RWPE1 (cell line): ENCODE data around the gene CA10.

Source experiments
- CTCF ChIA-PET: fragments of 350-600 bp; sonication (Branson Sonifier 250); formaldehyde crosslinking; extraction: SDS; loops from one replicate; lab custom pipeline; 2021; lab: Yijun Ruan, JAX
- POLR2A ChIA-PET: fragments of 400-600 bp; formaldehyde crosslinking; extraction: SDS; loops from one replicate; lab custom pipeline; 2020; ENCODE audit warnings: antibody characterized with exemption; ENCODE audit not compliant: low non-redundant PET; lab: Yijun Ruan, JAX
- DNase-seq: peaks from one replicate; pipeline ENCODE4 v3.0.0; 2012; ENCODE audit warnings: low spot score
- H3K27ac ChIP-seq: fragments of 450-650 bp; 2 replicates; pipeline ENCODE4 v1.5.1; 2017
- CTCF ChIP-seq: fragments of 450-650 bp; conservative IDR thresholded peaks from 2 replicates; pipeline ENCODE4 v1.5.1; 2017; ENCODE audit warnings: low read depth, mild to moderate bottlenecking

The CA10 gene

GRCh38 chr17:51891936-51892335 is 266.6 kb downstream of the CA10 start:
- ChIA-PET POLR2A (no interaction called here), CTCF (no interaction called here)

GRCh38 chr17:51890710-51891109 is 267.8 kb downstream of the CA10 start:
- no peak overlapping the region for H3K27ac ChIP-seq
- ChIA-PET CTCF (no interaction called here), POLR2A (no interaction called here)
- DNase-seq = no peak
- TF ChIP-seq CTCF = no peak

More at GRCh38 chr17:51891936-51892335, 266.6 kb downstream of the CA10 start:
- no peak overlapping the region for H3K27ac ChIP-seq
- TF ChIP-seq CTCF = no peak
- no peak for DNase-seq

GRCh38 chr17:51888816-51889215 is 269.7 kb downstream of the CA10 start:
- DNase-seq = no peak
- POLR2A ChIA-PET = no interaction called here
- CTCF ChIA-PET = no interaction called here
- no peak overlapping the region for H3K27ac ChIP-seq
- no peak for TF ChIP-seq CTCF

- TF ChIP-seq CTCF = no peak
- CTCF ChIA-PET = interaction anchor here (0.5 kb wide), 1 partner anchor 9 kb away, joined by 8 read pairs; no protein-coding TSS in a partner anchor
Observed at GRCh38 chr17:51876986-51877385, 281.5 kb downstream of the CA10 start.

GRCh38 chr17:51873302-51873701 is 285.2 kb downstream of the CA10 start:
- POLR2A ChIA-PET = no interaction called here
- DNase-seq = no peak
- H3K27ac ChIP-seq = no peak overlapping the region
- no peak for TF ChIP-seq CTCF
- CTCF ChIA-PET = no interaction called here

More at GRCh38 chr17:51876986-51877385, 281.5 kb downstream of the CA10 start:
- POLR2A ChIA-PET = no interaction called here
- DNase-seq = no peak
- no peak overlapping the region for H3K27ac ChIP-seq

- TF ChIP-seq CTCF = no peak
- ChIA-PET POLR2A (no interaction called here), CTCF (no interaction called here)
- DNase-seq = peak; percentile 13
- H3K27ac ChIP-seq = no peak overlapping the region
Observed at GRCh38 chr17:51869387-51869786, 289.1 kb downstream of the CA10 start.
